DLD1 (cell line): ENCODE results near the gene COQ9.
"Not testable (repeated sequence)": the region's sequence is repeated elsewhere in the genome, so short reads cannot be mapped to it uniquely, and the experiment has no call there.

Experiments used
- in situ Hi-C: cut with HindIII; loops from 2 replicates; pipeline ENCODE4 v1.10.0; 2017; ENCODE audit warnings: low sequenced_read_pairs

COQ9 gene

GRCh38 chr16:57484515-57485005, 37.3 kb downstream of the COQ9 start:
- in situ Hi-C loops = no loop called here

- in situ Hi-C loops = no loop called here
Measured at GRCh38 chr16:57485091-57485915, 38.0 kb downstream of the COQ9 start.

DNA sequence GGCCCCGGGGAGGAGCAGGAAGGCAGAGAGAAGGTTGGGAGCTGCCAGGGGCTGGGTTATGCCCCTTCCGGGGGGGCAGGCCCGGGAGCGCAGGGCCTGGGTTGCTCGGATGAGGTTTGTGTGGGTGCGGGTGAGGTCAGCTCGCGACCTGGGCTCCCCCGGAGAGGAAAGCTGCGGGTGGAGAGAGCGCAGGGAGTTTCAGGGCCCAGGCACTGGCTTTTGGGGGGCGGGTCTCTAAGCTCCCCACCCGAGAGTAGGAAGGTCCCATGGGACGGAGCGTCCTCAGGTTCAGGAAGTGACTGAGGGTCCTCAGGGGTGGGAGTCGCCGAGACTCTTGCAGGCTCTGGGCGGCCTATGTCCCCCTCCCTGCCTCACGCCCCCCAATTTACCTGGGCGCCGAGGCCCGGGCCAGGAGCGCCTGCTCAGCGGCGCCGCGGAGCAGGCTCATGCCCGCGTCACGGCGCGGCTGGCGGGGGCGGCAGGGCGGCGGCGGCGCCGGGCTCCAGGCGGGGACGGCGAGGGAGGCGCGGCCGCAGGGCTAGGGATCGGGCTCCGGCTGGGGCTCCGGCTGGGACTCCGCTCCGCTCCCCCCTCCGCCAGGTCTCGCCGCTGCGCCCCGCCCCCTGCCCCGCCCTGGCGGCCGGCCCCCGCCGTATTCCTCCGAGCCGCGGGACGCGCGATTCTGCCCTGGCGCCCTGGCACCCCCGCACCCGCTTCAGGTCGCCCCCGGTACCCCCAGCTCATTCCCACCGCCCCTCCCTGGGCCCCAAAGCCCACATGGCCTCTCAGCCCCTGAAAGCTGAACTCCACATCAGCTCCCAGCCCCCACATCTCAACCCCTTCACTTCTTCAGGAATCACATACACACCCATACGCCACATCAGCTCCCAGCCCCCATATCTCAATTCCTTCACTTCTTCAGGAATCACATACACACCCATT, 38.9 kb downstream of the COQ9 start, which contains the start of gene DOK4:
Gene DOK4, minus strand, starts transcription at position 578 of the 942 bp plus-strand sequence. CDS start 6,986 bp downstream, outside the sequence.
- in situ Hi-C loops = no loop called here

GRCh38 chr16:57486858-57487834, 39.9 kb downstream of the COQ9 start:
- in situ Hi-C loops = no loop called here

- in situ Hi-C loops = no loop called here
Measured at GRCh38 chr16:57489229-57489628, 42.0 kb downstream of the COQ9 start.

DNA sequence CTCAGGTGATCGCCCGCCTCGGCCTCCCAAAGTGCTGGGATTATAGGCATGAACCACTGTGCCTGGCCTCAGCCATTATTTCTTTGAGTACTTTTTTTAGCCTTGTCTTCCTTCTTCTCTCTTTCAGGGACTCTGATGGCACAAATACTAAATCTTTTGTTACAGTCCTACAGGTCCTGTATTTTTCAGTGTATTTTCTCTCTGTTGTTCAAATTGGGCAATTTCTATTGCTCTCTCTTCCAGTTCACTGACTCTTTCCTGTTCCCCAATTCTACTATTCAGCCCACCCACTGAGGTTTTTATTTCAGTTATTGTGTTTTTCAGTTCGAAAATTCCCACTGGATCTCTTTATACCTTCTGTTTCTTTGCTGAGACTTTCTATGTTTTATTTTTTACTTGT, 46.5 kb downstream of the COQ9 start:
- in situ Hi-C loops = no loop called here

DNA sequence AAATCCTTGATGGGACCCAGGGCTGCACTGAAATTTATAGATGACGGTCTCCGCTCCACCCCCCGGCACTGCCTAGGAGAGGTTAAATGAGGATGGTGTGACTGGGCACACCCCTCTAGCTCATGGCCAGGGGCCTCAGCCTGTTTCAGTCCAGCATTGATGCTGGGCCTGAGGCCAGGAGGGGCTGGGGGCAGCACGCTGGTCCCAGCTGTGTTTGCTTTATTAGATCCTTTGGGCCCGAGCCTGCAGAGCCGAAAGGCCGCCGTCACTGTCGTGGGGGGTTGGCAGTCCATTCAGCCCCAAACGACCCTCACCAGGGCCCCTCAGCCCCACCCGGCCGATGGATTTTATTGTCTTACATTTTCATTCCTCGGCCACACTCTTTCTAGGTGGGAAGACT, 49.8 kb downstream of the COQ9 start:
- in situ Hi-C loops = no loop called here

GRCh38 chr16:57498031-57498430, 50.8 kb downstream of the COQ9 start:
- in situ Hi-C loops = no loop called here

DNA sequence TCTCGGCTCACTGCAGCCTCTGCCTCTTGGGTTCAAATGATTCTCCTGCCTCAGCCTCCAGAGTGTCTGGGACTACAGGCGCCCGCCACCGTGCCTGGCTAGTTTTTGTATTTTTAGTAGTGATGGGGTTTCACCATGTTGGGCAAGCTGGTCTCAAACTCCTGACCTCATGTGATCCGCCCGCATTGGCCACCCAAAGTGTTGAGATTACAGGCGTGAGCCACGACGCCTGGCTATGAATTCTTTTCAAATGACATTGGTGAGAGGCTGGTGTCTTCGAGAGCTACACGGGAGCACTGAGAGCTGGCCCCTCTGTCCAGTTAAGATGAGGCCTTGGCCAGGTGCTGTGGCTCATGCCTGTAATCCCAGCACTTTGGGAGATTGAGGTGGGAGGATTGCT, 52.7 kb downstream of the COQ9 start:
- in situ Hi-C loops = not testable (repeated sequence)

DNA sequence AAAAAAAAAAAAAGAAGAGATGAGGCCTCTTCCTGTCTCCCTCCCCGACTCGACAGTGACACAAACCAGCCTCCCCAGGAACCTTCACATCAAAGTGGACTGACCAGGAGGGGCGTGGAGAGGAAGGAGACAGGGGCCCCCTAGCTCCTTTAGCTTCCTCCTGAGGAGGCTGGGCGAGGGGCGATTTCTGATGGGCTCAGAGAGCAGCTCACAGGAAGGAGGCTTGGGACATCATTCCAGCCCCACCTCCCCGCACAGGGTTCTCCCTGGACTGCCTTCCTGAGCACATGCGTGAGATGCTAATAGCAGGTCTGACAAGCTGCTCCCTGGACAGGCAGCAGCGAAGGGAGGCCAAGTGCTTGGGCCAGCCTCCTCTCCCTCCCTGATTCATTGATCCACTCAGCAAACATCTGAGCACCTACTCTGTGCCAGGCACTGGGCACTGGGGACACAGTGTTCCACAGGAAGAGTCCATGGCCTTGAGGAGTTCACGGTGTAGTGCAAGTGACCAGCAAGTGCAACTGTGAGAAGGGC, 53.4 kb downstream of the COQ9 start:
- in situ Hi-C loops = no loop called here

- in situ Hi-C loops = no loop called here
Measured at GRCh38 chr16:57501492-57501891, 54.2 kb downstream of the COQ9 start.

GRCh38 chr16:57502048-57502775, 54.9 kb downstream of the COQ9 start:
- in situ Hi-C loops = no loop called here

DNA sequence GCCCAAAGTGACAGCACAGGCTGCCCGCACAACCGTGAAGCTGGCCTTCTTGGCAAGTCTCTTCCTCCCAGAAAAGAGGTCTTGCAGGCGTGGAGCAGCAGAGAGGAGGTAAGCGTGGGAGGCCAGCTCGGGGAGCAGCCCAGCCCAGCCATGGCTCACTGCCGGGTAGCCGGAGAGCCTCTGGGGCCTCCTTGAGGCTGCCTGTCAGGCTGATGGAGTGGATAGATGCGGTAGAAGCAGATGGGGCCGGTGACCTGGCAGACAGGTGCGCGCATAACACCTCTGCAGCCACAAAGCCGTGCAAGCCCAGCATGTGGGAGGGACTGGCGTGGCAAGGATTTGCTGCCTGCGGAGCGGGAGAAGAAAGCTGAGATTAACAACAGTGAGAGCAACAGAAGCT, 56.1 kb downstream of the COQ9 start:
- in situ Hi-C loops = no loop called here

- in situ Hi-C loops = no loop called here
Measured at GRCh38 chr16:57504001-57504400, 56.7 kb downstream of the COQ9 start.

DNA sequence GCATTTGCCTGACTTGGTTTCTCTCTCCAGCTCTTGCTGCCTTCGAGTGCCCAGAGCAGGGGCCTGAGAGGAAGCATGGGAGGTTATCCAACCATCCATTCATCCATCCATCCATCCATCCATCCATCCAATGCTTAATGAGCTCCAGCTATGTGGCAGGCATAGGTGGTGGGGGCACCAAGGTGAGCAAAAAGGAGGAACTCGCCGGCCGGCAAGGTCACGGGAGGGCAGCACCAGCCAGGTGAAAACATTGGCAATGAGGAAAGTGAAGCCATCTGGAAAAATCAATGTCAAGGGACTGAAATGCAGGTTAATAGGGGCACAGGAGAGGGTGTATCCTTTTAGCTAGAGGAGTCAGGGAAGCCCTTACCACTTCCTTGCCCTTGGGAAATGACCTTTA, 57.2 kb downstream of the COQ9 start:
- in situ Hi-C loops = no loop called here

- in situ Hi-C loops = no loop called here
Measured at GRCh38 chr16:57505169-57505568, 57.9 kb downstream of the COQ9 start.

DNA sequence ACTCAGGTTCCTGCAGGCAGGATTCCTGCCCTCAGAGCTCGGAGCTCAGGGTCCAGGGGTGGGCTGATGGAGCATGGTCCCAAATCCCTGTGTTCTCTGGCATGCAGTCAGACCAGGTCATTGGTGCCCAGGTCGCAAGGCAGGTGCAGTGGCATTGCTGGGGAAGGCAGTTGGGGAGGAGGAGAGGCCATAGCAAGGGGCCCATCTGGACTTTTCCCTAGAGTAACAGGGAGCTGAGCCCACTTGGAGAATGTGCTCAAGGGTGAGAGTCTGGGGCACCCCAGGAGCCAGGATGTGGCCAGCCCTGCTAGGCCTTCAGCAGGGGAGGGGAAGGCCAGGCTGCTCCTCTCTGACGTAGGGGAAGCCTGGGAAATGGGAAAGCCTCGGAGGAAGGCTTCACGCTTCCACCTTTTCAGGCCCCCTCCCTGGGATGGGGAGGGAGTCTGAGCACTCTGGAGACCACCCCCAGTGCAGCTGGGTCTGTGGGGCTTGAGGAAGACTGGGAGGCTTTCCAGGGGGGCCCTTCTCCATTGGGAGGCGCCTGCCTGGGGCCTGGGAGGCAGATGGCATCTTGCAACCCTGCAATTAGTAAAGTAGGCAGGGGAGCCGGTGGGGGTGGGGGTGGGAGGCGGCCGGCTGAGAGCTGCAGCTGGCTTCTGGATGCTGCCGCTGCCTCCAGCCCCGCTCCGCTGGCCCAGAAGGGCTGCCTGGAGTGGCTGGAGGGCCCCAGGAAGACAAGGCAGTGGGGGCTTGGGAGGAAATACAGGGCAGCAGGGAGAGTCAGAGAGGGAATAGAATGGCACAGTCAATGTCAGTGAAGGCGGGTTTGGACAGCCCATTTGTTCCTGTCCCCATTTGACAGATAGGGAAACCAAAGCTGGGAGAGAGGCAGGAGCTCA, 60.1 kb downstream of the COQ9 start:
- in situ Hi-C loops = no loop called here

GRCh38 chr16:57508035-57508425, 60.8 kb downstream of the COQ9 start:
- in situ Hi-C loops = no loop called here
